GM21367 (cell line): ENCODE results near the gene PCDHGA1.

Experiments
- ATAC-seq: cut with Tn5 transposase; IDR thresholded peaks from one replicate; pipeline ENCODE4 v1.9.1; 2021; ENCODE audit not compliant: unreplicated experiment

The PCDHGA1 gene

GRCh38 chr5:141528291-141528984, 198.1 kb downstream of the PCDHGA1 start:
- no peak for ATAC-seq

- ATAC-seq, result peak; percentile 37
Measured at GRCh38 chr5:141529002-141529401, 198.7 kb downstream of the PCDHGA1 start.

GRCh38 chr5:141529873-141530272, 199.6 kb downstream of the PCDHGA1 start:
- peak; percentile 52 for ATAC-seq

- ATAC-seq, result no peak
Measured at GRCh38 chr5:141532726-141533125, 202.4 kb downstream of the PCDHGA1 start.

- ATAC-seq, result no peak
Measured at GRCh38 chr5:141533897-141534296, 203.6 kb downstream of the PCDHGA1 start.

- no peak for ATAC-seq
Measured at GRCh38 chr5:141534492-141535213, 204.3 kb downstream of the PCDHGA1 start.

GRCh38 chr5:141543053-141543452, 212.7 kb downstream of the PCDHGA1 start:
- no peak for ATAC-seq

GRCh38 chr5:141547488-141547887, 217.2 kb downstream of the PCDHGA1 start:
- ATAC-seq, result no peak

- ATAC-seq, result no peak
Measured at GRCh38 chr5:141547921-141548320, 217.6 kb downstream of the PCDHGA1 start.

GRCh38 chr5:141557681-141558136, 227.4 kb downstream of the PCDHGA1 start:
- ATAC-seq, result peak; percentile 56

- no peak for ATAC-seq
Measured at GRCh38 chr5:141558150-141558549, 227.8 kb downstream of the PCDHGA1 start.

- ATAC-seq, result no peak
Measured at GRCh38 chr5:141559461-141559860, 229.1 kb downstream of the PCDHGA1 start.

- no peak for ATAC-seq
Measured at GRCh38 chr5:141560151-141560550, 229.8 kb downstream of the PCDHGA1 start.

- ATAC-seq, result no peak
Measured at GRCh38 chr5:141560725-141561483, 230.6 kb downstream of the PCDHGA1 start.
